Omental fat pad (tissue), 4 donors: Measurements from ENCODE around the gene ARRDC5. TPM values are rescaled to one million over a fixed set of nuclear protein-coding genes. Genes with fewer than 3 reads are reported as not detected.

ENCODE experiments used
- ATAC-seq: fragments of 150-250 bp; one replicate; pipeline ENCODE4 v1.9.1; 2016; ENCODE audit warnings: mild to moderate bottlenecking, moderate library complexity; ENCODE audit not compliant: low FRiP score
- DNase-seq: peaks from one replicate; pipeline ENCODE4 v3.0.0-alpha.2; 2019; ENCODE audit warnings: low spot score
- total RNA-seq, 4 donors: library from RNA; depleted of rRNA; stranded (reverse); fragments of >200 nt; gene quantifications; one replicate each; pipeline ENCODE4 v1.1.0, GENCODE V29; 2016
- TF ChIP-seq, protein P1 (sequence below), 3 donors: fragments of 450-650 bp; IDR thresholded peaks; one replicate each; pipeline ENCODE4 v1.5.1; 2016 to 2017; ENCODE audit warnings: antibody characterized with exemption in 3 of 3, mild to moderate bottlenecking in 3 of 3, moderate library complexity in 2 of 3

The ARRDC5 gene
- total RNA-seq, 4 donors from 2014 or later = 0.69 to 1.1 TPM; not detected in 2

DNA sequence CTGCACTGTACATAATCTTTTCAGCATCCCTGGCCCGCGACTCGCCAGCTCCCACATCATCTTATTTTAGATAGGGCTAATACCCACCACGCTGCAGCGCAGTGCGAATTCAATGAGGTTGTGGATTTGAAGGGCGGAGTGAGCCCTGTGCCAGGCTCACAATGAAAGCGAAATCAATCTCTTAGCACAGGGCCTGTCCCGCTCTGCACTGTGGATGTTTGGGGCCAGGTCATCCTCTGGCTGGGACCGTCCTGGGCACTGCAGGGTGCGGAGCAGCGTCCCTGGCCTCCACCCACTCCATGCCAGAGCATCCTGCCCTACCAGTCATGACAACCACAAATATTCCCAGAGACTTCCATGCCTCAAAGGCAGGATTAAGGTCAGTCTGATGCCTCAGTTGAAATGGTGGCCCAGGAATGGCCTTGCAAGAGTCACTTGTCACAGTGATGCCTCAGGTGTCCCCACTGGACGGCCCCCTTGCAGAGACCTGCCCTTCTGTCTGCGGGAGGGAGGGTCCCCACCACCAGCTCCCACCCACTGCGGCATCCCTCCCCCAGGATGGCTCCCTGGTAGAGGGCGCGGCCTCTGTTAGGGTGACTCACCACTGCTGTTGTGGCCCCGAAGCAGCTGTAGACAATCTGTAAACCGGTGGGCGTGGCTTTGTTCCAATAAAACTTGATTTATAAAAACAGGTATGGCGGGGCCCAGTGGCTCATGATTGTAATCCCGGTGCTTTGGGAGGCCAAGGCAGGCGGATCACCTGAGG, 12.2 kb upstream of the ARRDC5 start:
- no peak for ATAC-seq
- DNase-seq = no peak
- TF ChIP-seq, protein P1, sequence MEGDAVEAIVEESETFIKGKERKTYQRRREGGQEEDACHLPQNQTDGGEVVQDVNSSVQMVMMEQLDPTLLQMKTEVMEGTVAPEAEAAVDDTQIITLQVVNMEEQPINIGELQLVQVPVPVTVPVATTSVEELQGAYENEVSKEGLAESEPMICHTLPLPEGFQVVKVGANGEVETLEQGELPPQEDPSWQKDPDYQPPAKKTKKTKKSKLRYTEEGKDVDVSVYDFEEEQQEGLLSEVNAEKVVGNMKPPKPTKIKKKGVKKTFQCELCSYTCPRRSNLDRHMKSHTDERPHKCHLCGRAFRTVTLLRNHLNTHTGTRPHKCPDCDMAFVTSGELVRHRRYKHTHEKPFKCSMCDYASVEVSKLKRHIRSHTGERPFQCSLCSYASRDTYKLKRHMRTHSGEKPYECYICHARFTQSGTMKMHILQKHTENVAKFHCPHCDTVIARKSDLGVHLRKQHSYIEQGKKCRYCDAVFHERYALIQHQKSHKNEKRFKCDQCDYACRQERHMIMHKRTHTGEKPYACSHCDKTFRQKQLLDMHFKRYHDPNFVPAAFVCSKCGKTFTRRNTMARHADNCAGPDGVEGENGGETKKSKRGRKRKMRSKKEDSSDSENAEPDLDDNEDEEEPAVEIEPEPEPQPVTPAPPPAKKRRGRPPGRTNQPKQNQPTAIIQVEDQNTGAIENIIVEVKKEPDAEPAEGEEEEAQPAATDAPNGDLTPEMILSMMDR (IDR thresholded peaks at IDR 0.05) = no peak

DNA sequence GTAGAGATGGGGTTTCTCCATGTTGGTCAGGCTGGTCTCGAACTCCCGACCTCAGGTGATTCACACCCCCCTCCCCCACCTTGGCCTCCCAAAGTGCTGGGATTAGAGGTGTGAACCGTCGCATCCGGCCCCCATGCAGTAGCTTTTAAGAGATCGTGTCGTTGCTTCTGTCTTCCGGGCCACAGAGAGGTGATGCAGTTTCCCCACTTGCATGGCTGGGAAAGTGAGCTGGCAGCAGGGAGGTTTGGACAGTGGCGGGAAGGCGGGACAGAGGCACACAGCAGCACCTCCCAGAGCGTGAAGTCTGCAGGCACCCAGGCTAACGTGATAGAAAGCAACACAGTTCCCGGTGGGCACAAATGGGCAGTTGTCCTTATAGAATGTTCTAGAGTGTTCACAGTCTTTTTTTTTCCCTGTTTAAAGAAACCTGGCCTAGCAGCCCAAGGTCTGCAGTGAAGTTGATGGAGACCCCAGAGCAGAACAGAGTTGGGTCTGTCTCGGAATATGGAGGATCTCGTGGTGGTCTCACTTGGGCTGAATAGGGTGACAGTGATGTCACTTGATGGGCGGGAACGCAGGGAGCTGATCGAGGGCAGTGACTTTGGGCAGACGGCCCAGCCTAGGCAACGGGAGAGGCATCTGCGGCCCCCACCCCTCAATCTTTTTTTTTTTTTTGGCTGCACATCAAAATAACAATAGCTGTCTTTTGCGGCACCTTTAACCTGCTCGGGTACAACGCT, 11.5 kb upstream of the ARRDC5 start:
- no peak for DNase-seq
- no peak for ATAC-seq
- TF ChIP-seq, protein P1 (IDR thresholded peaks at IDR 0.05) = no peak

DNA sequence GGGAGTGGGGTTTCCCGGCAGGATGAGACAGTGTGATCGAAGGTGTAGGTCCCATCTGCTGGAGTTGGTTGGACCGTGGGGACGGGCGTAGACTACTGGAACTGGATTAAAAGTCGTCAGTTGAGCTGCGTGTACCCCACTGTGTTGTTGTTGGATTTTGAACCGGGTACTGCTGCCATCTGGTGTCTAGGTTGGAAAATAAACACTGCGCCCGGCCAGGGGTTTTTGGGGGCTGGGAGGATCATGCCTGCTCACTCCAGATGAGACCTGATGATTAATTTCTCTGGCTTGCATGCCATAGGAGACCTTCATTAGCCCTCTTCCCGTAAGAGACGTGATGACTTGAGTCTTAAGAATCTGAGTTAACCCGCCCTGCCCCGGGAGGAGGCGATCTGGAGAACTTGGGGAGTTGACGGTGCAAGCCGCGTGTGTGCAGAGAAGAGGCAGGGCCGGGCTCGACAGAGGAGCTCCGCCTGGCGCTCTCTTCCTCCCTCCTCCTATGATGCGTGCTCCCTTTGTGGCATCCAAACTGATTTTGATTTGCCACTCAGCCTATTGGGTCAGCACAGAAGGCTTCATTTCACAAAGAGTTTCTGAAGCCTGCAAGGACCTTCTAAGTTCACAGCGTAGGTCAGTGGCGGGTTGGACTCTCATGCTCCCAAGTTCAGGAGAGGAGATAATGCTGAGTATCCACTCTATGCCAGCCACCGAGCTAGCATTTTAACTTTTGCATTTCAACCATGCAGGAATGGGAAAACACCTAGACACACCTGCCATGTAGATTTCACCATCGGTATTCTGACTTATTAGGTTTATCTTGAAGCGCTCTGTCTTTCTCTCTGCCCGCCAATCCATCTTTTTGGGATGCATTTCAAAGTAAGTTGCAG, 9.3 kb upstream of the ARRDC5 start:
- ATAC-seq (peak; percentile 83), DNase-seq (peak; percentile 52)
- TF ChIP-seq, protein P1 (IDR thresholded peaks at IDR 0.05) = no peak

DNA sequence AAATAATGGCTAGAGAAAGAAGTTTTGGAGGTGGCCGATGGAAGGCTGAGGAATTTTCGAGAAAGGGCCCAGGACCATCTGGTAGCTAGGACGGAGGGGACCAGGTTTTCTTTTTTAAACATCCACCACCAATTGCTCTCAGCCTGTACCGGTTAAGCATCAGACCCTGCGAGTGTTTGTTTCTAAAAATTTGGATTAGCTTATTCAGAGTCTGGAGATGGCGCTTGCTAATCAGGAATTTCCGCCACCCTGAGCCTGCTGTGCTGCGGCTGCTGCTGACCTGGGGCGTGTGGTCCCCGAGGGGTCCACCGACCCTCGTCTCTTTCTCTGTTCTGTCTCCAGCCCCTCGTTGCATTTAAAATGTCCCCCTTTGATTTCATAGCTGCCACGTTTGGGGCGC, 8.6 kb upstream of the ARRDC5 start:
- DNase-seq = no peak
- no peak for ATAC-seq
- TF ChIP-seq, protein P1 (IDR thresholded peaks at IDR 0.05) = no peak

DNA sequence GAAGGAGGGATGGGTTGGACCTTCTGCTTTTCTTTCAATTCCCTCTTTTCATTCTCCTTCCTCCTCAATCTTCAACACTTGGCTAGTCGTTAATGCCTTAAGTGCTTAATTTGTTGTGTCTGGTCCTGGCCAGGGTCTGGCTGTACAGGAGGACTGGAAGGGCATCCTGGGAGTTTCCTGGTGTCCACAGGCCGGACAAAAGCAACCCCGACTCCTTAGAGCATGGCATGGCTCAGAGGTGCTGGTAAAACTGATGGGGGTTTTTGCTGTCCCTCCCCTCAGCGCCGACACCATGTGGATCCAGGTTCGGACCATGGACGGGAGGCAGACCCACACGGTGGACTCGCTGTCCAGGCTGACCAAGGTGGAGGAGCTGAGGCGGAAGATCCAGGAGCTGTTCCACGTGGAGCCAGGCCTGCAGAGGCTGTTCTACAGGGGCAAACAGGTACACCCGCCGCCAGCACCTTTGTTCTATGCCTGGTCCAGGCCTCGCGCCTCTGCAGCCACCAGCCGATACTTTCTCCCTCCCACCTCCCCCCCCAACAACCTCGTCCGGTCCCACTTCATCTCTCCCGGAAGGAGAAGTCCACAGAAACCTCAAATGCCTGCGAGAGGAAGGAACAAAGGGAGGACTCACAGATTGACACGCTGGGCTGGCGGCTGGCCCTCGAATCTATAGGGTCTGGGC, 8.0 kb upstream of the ARRDC5 start:
- TF ChIP-seq, protein P1 (IDR thresholded peaks at IDR 0.05) = no peak
- DNase-seq (no peak), ATAC-seq (no peak)

DNA sequence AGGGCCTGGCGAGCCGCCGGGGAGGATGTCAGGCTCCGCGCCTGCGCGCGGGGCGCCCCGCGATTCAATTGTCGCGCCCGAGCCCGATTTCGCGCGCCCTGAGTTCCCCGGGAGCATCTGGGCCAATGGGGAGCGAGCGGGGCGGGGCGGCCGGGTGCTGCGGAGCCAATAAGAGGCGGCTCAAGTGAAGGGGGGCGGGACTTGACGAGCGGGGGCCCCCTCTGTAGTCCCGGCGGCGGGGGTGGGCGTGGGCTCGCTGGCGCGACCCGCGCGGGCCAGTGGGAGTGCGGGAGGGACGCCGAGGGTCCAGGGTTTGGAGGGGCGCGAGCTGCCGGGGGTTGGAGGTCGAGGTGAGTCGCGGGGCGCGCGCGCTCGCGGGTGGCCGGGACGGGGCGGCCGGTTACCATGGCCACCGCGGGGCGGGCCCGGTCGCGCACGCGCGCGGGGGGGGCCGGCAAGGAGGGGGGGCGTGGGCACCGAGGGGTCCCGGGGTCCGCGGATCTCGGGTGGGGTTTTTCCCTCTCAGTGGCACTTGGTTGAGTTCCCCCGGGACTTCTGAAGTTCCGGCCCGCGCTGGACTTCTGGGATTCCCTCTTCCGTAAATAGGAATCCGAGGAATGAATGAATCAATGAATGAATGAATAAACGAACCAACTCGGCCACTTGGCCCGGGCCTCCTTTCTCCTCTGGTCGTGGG, 7.3 kb upstream of the ARRDC5 start:
- TF ChIP-seq, protein P1 (IDR thresholded peaks at IDR 0.05) = no peak
- ATAC-seq (peak; percentile 83), DNase-seq (peak; percentile 83)
